A549 (cell line): ENCODE measurements around the gene NUP210.

Source experiments
- CHD4 ChIP-seq: fragments of 200-600 bp; sonication (generic); IDR thresholded peaks from 2 replicates; pipeline ENCODE4 v1.6.1; 2016; ENCODE audit warnings: antibody characterized with exemption, mild to moderate bottlenecking, borderline replicate concordance
- CTCF ChIP-seq: fragments of >200 bp; sonication (Bioruptor Twin); formaldehyde crosslinking; IDR thresholded peaks from 3 replicates; pipeline ENCODE4 v1.5.1; 2016
- EP300 ChIP-seq, 2 experiments: fragments of >200 bp; sonication (Bioruptor Twin); formaldehyde crosslinking; IDR thresholded peaks; 2 replicates in 1 of 2; 3 replicates in 1 of 2; pipeline ENCODE4 v1.6.1; 2016 to 2017
- ESRRA ChIP-seq: fragments of 150-350 bp; IDR thresholded peaks from 2 replicates; pipeline ENCODE4 v1.6.1; 2014; ENCODE audit warnings: mild to moderate bottlenecking, low read length, borderline replicate concordance
- POLR2A ChIP-seq: IDR thresholded peaks from 2 replicates; pipeline ENCODE4 v1.6.1; 2012; ENCODE audit warnings: mild to moderate bottlenecking, low read length
- POLR2AphosphoS2 ChIP-seq: conservative IDR thresholded peaks from 2 replicates; pipeline ENCODE4 v1.6.1; 2012; ENCODE audit warnings: low read length, improper control_type of control experiment, inconsistent platforms
- RCOR1 ChIP-seq: fragments of 150-350 bp; IDR thresholded peaks from 2 replicates; pipeline ENCODE4 v1.6.1; 2014; ENCODE audit warnings: antibody characterized with exemption, low read length, low read depth
- REST ChIP-seq: fragments of 200-600 bp; sonication (generic); IDR thresholded peaks from 2 replicates; pipeline ENCODE4 v1.6.1; 2016; ENCODE audit warnings: antibody characterized with exemption, mild to moderate bottlenecking, moderate library complexity
- USF2 ChIP-seq: fragments of 450-650 bp; IDR thresholded peaks from 2 replicates; pipeline ENCODE4 v1.6.1; 2014; ENCODE audit warnings: antibody characterized with exemption

GRCh38 chr3:13335059-13335458, 85.1 kb downstream of the NUP210 start:
- no peak for TF ChIP-seq CHD4
- no peak for TF ChIP-seq RCOR1
- TF ChIP-seq CTCF, result no peak
- TF ChIP-seq POLR2A, result no peak
- no peak for TF ChIP-seq USF2
- TF ChIP-seq REST, result no peak
- no peak for TF ChIP-seq EP300 (IDR thresholded peaks at IDR 0.05)
- no peak for TF ChIP-seq POLR2AphosphoS2
- TF ChIP-seq ESRRA, result no peak
